ENCODE results near the gene ARFGAP2. TPM values are rescaled to one million over a fixed set of nuclear protein-coding genes. Genes with fewer than 3 reads are reported as not detected.
"Not testable (repeated sequence)": the region's sequence is repeated elsewhere in the genome, so short reads cannot be mapped to it uniquely, and the experiment has no call there.

The ARFGAP2 gene
- total RNA-seq, 2 donors from 2014 or later, result 84.6 to 86.0 TPM

GRCh38 chr11:47204637-47204989, 27.9 kb upstream of the ARFGAP2 start:
- Histone ChIP-seq H3K36me3 (ENCODE audit: control insufficient read depth, insufficient read depth, low read length) (no peaks in the 10 kb centered on the region), H3K4me3 (ENCODE audit: low read length) (no peak overlapping the region), H3K9me3 (ENCODE audit: control insufficient read depth, low read length) (no peaks in the 10 kb centered on the region), H3K27me3 (ENCODE audit: control insufficient read depth, insufficient read depth, low read length, poor library complexity, severe bottlenecking) (no peaks in the 10 kb centered on the region), H3K9ac (ENCODE audit: extremely low read depth, low read length, poor library complexity, severe bottlenecking) (no peak overlapping the region), H3K4me1 (ENCODE audit: control insufficient read depth, insufficient read depth, low read length) (no peaks in the 10 kb centered on the region), H3K27ac (ENCODE audit: low read depth, low read length) (no peak overlapping the region)
- H3K4me3 Mint-ChIP-seq, result no peak overlapping the region
- no peaks in the 10 kb centered on the region for H3K9me3 Mint-ChIP-seq
- H3K27me3 Mint-ChIP-seq (ENCODE audit: insufficient read depth), result no peaks in the 10 kb centered on the region
- H3K4me1 Mint-ChIP-seq, result peaks cover 5% of the 10 kb centered on the region
- H3K27ac Mint-ChIP-seq, result no peak overlapping the region
- DNase-seq, result peak; percentile 59
- no peaks in the 10 kb centered on the region for H3K36me3 Mint-ChIP-seq (ENCODE audit: low read depth)
- 62% methylated on average over 2 of the region's 2 CpGs; no CpG with 5 or more reads in 1 of the 2 experiments for WGBS, 2 experiments (ENCODE audit: insufficient coverage in 1 of 2, insufficient read length in 1 of 2)
- no peak for TF ChIP-seq CTCF (conservative IDR thresholded peaks at IDR 0.05)

GRCh38 chr11:47202576-47202975, 25.9 kb upstream of the ARFGAP2 start:
- H3K36me3 ChIP-seq (ENCODE audit: control insufficient read depth, insufficient read depth, low read length), result no peaks in the 10 kb centered on the region
- Mint-ChIP-seq H3K9me3 (no peaks in the 10 kb centered on the region), H3K27ac (no peak overlapping the region), H3K36me3 (ENCODE audit: low read depth) (no peaks in the 10 kb centered on the region), H3K4me3 (no peak overlapping the region), H3K27me3 (ENCODE audit: insufficient read depth) (no peaks in the 10 kb centered on the region), H3K4me1 (peaks cover 5% of the 10 kb centered on the region)
- DNase-seq, result no peak
- H3K27me3 ChIP-seq (ENCODE audit: control insufficient read depth, insufficient read depth, low read length, poor library complexity, severe bottlenecking), result no peaks in the 10 kb centered on the region
- no peak for TF ChIP-seq CTCF (conservative IDR thresholded peaks at IDR 0.05)
- no peaks in the 10 kb centered on the region for H3K9me3 ChIP-seq (ENCODE audit: control insufficient read depth, low read length)
- no peak overlapping the region for H3K9ac ChIP-seq (ENCODE audit: extremely low read depth, low read length, poor library complexity, severe bottlenecking)
- WGBS, 2 experiments (ENCODE audit: insufficient coverage in 1 of 2, insufficient read length in 1 of 2), result 89 to 92% methylated on average over 4 to 5 of the region's 5 CpGs
- H3K27ac ChIP-seq (ENCODE audit: low read depth, low read length), result no peak overlapping the region
- no peak overlapping the region for H3K4me3 ChIP-seq (ENCODE audit: low read length)
- H3K4me1 ChIP-seq (ENCODE audit: control insufficient read depth, insufficient read depth, low read length), result no peaks in the 10 kb centered on the region

- Histone ChIP-seq H3K9me3 (ENCODE audit: control insufficient read depth, low read length) (no peaks in the 10 kb centered on the region), H3K36me3 (ENCODE audit: control insufficient read depth, insufficient read depth, low read length) (no peaks in the 10 kb centered on the region), H3K4me1 (ENCODE audit: control insufficient read depth, insufficient read depth, low read length) (no peaks in the 10 kb centered on the region), H3K4me3 (ENCODE audit: low read length) (no peak overlapping the region), H3K9ac (ENCODE audit: extremely low read depth, low read length, poor library complexity, severe bottlenecking) (no peak overlapping the region), H3K27me3 (ENCODE audit: control insufficient read depth, insufficient read depth, low read length, poor library complexity, severe bottlenecking) (no peaks in the 10 kb centered on the region), H3K27ac (ENCODE audit: low read depth, low read length) (no peak overlapping the region)
- Mint-ChIP-seq H3K4me3 (no peak overlapping the region), H3K27me3 (ENCODE audit: insufficient read depth) (no peaks in the 10 kb centered on the region), H3K36me3 (ENCODE audit: low read depth) (no peaks in the 10 kb centered on the region), H3K9me3 (no peaks in the 10 kb centered on the region), H3K27ac (no peak overlapping the region), H3K4me1 (peaks cover 5% of the 10 kb centered on the region)
- DNase-seq, result no peak
- WGBS, 2 experiments (ENCODE audit: insufficient coverage in 1 of 2, insufficient read length in 1 of 2), result 91 to 93% methylated on average over 4 of the region's 4 CpGs
- no peak for TF ChIP-seq CTCF (conservative IDR thresholded peaks at IDR 0.05)
These were observed 24.3 kb upstream of the ARFGAP2 start for GRCh38 chr11:47201015-47201414.

- not testable (repeated sequence) for H3K27me3 ChIP-seq (ENCODE audit: control insufficient read depth, insufficient read depth, low read length, poor library complexity, severe bottlenecking); H3K4me1 ChIP-seq (ENCODE audit: control insufficient read depth, insufficient read depth, low read length); H3K27me3 Mint-ChIP-seq (ENCODE audit: insufficient read depth); H3K9me3 Mint-ChIP-seq; H3K36me3 Mint-ChIP-seq (ENCODE audit: low read depth); DNase-seq; H3K36me3 ChIP-seq (ENCODE audit: control insufficient read depth, insufficient read depth, low read length); H3K27ac Mint-ChIP-seq; H3K4me3 ChIP-seq (ENCODE audit: low read length); H3K9ac ChIP-seq (ENCODE audit: extremely low read depth, low read length, poor library complexity, severe bottlenecking); H3K4me1 Mint-ChIP-seq; H3K9me3 ChIP-seq (ENCODE audit: control insufficient read depth, low read length); H3K4me3 Mint-ChIP-seq; H3K27ac ChIP-seq (ENCODE audit: low read depth, low read length)
- 94 to 96% methylated on average over 4 to 9 of the region's 9 CpGs for WGBS, 2 experiments (ENCODE audit: insufficient coverage in 1 of 2, insufficient read length in 1 of 2)
These were observed 21.5 kb upstream of the ARFGAP2 start for GRCh38 chr11:47198161-47198560.
